ENCODE results near the gene LILRA5.

DNA sequence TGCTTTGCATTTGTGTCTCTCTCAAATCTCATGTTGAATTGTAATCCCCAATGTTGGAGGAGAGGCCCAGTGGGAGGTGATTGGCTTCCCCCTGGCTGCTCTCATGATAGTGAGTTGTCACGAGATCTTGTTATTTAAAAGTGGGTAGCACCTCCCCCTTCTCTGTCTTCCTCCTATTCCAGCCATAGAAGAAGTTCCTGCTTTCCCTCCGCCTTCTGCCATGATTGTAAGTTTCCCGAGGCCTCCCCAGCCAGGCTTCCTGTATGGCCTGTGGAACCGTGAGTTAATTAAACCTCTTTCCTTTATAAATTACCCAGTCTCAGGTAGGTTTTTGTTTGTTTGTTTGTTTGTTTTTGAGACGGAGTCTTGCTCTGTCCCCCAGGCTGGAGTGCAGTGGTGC lies 22.2 kb upstream of the LILRA5 start:
- no peak for TF ChIP-seq GATA3 (IDR thresholded peaks at IDR 0.05; ENCODE audit: low read depth, low read length)
- TF ChIP-seq GATA2 (IDR thresholded peaks at IDR 0.05; ENCODE audit: low read depth, low read length): no peak
